Measurements from ENCODE around the gene MANSC1.

GRCh38 chr12:12331244-12331771 lies 18.7 kb downstream of the MANSC1 start:
- no peak for TF ChIP-seq POLR2AphosphoS5 (IDR thresholded peaks at IDR 0.05; ENCODE audit: low read depth, low read length)
- TF ChIP-seq POLR2A (IDR thresholded peaks at IDR 0.05; ENCODE audit: low read depth, low read length) = no peak
- no peak for TF ChIP-seq TAF1 (IDR thresholded peaks at IDR 0.05; ENCODE audit: borderline replicate concordance, low read depth, low read length)

Measured in GM12892 (cell line).